Astrocyte of the spinal cord (primary cell): ENCODE measurements around the gene ANKRD13C.

Experiments used
- DNase-seq: peaks from one replicate; pipeline ENCODE4 v3.0.0; 2011; ENCODE audit warnings: low read depth, low spot score
- H3K4me3 ChIP-seq: 2 replicates; pipeline ENCODE4 v1.5.1; 2011; ENCODE audit warnings: low read depth, mild to moderate bottlenecking, low read length, moderate library complexity
- CTCF ChIP-seq: IDR thresholded peaks from 2 replicates; pipeline ENCODE4 v1.5.1; 2012; ENCODE audit warnings: low read depth, mild to moderate bottlenecking, low read length, inconsistent platforms
- in situ Hi-C: cut with HindIII; loops from 2 replicates; pipeline ENCODE4 v1.10.0; 2017; ENCODE audit warnings: low sequenced_read_pairs

ANKRD13C gene

GRCh38 chr1:70210820-70211219, 143.7 kb downstream of the ANKRD13C start:
- DNase-seq, result no peak
- TF ChIP-seq CTCF, result no peak
- in situ Hi-C loops, result no loop called here
- no peak overlapping the region for H3K4me3 ChIP-seq
